ENCODE data around the gene HEG1.
A peak's percentile ranks its signal among the peaks of the same experiment; 100 is the strongest.

Gene HEG1

GRCh38 chr3:125017406-125017805, 38.4 kb downstream of the HEG1 start:
- no peak for DNase-seq (ENCODE audit: low read depth in 2 of 2, low spot score in 1 of 2)

DNA sequence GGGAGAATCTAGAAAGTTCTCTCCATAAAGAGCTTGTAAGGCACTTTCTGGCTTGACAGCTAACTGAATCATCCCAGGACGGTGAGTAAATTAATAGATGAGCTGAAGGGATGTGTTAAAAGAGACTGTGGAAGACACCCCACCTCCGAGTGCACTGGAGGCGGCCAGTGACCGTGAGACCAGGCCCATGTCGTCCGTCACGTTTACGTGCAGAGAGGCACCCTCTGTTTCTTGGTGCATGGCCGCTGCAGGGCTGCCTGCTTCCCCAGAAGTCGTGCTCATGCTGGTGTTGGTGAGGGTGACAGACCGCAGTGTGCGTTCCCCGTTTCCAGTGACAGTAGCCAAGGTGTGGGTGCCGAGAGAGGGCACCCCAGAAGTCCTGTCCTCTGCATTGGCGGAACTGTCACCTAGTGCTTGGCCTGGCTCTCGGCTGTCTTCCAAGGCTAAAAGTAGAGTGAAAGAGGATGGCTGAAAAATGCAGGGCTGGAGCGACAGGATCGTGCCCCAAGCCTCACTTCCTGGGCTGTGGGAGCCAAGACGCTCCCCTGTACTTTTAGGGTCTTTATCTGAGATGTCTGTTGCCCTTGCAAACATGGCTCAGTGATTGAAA, 41.1 kb downstream of the HEG1 start:
- DNase-seq (ENCODE audit: low read depth in 2 of 2, low spot score in 1 of 2), result no peak

DNA sequence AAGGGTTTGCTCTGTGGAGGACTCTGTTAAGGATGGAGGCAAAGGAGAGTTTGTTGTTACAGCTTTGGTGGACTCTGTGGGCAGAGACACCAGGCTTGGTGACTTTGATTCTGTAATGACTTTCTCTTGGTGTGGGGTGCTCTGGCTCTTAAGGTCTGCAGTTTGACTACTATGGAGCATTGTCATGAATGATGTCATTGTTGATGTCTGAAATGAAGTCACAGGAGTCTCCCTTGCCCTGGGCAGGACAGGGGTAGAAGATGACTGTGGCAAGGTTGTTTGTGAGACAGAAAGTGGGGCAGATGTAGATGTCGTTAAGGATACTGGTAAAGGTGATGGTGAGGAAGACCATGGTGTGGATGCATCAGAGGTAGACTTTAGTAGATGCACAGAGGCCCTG, 42.7 kb downstream of the HEG1 start:
- no peak for DNase-seq (ENCODE audit: low read depth in 2 of 2, low spot score in 1 of 2)

DNA sequence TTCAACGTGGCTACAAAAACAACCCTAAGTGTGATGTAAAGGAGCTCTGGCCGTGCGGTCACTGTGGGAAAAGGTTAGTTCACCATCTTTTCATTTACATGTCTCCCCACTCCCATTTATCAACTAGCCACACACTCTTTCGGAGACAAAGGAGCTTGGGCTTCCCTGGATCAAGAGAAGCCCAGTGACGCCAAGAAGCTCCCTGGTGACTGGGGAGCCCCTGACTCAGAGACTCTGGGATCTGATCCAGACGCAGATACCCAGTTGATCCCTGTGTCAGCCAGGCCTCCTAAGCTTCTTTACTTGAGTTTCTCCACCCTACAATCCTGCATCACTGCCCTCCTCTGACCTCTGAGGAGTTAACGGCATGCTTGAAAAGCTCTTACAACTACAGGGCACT, 43.9 kb downstream of the HEG1 start:
- DNase-seq (ENCODE audit: low read depth in 2 of 2, low spot score in 1 of 2), result no peak

GRCh38 chr3:125010393-125010792, 45.4 kb downstream of the HEG1 start:
- DNase-seq (ENCODE audit: low read depth in 2 of 2, low spot score in 1 of 2), result no peak

GRCh38 chr3:125008766-125009165, 47.0 kb downstream of the HEG1 start:
- no peak for DNase-seq (ENCODE audit: low read depth in 2 of 2, low spot score in 1 of 2)

- DNase-seq (ENCODE audit: low read depth in 2 of 2, low spot score in 1 of 2), result no peak
Measured at GRCh38 chr3:125006291-125006731, 49.5 kb downstream of the HEG1 start.

- no peak for DNase-seq (ENCODE audit: low read depth in 2 of 2, low spot score in 1 of 2)
Measured at GRCh38 chr3:125005676-125006075, 50.1 kb downstream of the HEG1 start.

GRCh38 chr3:125005222-125005621, 50.6 kb downstream of the HEG1 start:
- no peak for DNase-seq (ENCODE audit: low read depth in 2 of 2, low spot score in 1 of 2)

- DNase-seq (ENCODE audit: low read depth in 2 of 2, low spot score in 1 of 2), result no peak
Measured at GRCh38 chr3:125003859-125004595, 51.8 kb downstream of the HEG1 start.

DNA sequence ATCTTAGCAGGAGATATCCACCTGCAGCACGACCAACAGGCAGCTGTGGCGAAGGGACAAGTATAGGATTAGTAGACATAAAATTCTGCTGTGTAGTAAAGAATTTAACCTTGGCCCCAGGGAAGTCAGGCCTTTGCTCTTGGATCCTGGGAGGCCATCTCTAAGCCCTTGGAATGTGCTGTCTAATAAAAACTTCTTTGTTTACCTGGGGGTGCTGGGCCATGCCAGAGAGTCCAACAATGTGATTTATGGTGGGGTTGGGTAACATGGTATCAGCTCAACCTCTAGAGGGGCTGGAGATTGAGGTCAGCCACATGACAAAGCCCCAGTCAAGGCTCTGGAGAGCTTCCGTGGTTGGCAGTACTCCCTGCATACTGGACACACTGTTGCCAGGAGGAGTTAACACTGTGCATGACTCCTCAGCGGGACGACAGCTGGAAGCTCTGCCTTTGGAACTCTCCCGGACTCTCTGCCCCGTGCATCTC, 52.4 kb downstream of the HEG1 start:
- DNase-seq (ENCODE audit: low read depth in 2 of 2, low spot score in 1 of 2), result no peak

DNA sequence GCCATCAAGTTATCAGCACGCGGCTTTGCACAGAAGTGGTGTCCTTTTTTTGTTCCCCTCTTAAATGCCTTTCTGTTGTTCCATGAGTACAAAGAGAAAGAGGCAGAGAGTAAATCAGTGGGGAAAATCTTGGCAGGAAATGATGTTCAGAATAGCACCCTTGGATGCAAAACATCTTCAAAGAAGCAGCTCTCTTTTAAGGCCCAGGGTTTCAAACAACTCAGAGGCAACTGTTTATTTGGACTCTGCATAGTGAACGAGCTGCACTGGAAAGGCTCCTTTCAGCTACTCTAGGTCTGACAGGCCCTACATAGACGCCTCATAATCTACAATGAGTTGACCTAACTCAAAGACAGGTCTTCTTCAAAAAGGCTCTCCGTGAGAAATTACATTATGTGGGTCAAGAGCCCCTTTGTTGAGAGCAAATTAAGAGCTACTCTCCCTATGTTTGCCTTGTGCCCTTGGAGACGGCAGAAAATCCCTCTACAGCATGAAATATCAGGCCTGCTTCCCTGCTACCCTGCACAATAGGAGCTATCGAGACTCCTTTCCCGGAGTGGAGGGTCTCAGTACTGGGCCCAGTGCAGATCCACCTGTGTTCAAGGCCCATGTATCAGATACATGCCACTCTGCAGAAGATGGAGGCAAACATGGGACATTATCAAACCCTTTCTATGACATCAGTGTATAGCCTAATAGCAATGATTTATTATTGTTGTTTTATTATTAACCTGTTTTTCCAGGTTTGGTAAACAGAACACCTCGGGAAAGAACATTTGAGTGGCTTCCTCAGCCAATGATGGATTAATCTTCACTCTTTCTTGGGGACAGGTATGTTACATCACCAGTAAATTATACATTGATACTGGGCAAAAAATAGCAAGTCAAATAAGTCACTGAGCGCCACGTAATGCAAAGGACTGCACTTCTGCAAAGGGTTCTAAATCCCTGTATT, 53.1 kb downstream of the HEG1 start:
- no peak for DNase-seq (ENCODE audit: low read depth in 2 of 2, low spot score in 1 of 2)

- DNase-seq (ENCODE audit: low read depth in 2 of 2, low spot score in 1 of 2), result no peak
Measured at GRCh38 chr3:125001557-125002413, 54.0 kb downstream of the HEG1 start.

DNA sequence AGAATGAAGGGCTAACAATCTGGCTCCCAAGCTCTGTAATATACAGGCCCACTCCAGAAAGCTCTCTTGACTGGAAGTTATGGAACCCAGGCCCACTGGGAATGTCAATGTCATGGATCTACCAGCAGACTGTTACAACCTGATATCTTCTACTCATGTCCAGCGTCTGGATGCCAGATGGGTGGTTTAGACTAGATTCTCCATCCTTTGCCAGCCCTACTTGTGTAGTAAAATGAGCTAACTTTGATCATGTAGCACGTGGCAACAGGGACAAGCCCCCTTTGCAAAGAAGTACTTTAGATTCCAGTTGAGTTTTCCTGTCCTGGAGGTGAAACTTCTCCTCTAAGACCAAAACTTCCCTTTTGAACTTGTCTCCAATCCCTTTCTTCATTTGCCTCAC, 55.1 kb downstream of the HEG1 start:
- no peak for DNase-seq (ENCODE audit: low read depth in 2 of 2, low spot score in 1 of 2)

DNA sequence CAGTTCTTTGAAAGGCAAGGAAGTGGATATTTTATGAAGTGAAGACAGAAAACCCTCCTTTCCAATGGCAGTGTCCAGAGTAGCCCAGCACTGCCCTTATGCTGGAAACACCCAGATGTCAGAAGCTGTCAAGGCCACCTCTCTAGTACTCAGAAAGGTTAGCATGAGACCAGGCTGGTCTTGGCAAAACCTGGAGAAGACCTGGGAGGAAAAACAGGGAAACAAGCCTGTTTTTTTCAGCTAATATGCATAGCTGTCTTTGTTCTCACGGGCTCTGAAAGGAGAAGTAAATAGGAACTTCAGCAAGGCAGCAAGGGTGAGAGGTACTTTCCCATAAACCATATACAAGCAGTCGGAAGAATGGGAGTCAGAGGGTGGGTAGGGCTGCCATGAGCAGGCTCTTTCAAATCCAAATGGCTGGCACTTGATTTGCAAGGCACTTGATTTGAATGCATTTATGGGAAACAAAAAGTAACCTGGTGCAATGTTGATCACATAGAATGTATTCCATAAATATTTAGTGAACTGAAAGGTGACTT, 55.8 kb downstream of the HEG1 start:
- no peak for DNase-seq (ENCODE audit: low read depth in 2 of 2, low spot score in 1 of 2)

- DNase-seq (ENCODE audit: low read depth in 2 of 2, low spot score in 1 of 2), result no peak
Measured at GRCh38 chr3:124999317-124999716, 56.5 kb downstream of the HEG1 start.

DNA sequence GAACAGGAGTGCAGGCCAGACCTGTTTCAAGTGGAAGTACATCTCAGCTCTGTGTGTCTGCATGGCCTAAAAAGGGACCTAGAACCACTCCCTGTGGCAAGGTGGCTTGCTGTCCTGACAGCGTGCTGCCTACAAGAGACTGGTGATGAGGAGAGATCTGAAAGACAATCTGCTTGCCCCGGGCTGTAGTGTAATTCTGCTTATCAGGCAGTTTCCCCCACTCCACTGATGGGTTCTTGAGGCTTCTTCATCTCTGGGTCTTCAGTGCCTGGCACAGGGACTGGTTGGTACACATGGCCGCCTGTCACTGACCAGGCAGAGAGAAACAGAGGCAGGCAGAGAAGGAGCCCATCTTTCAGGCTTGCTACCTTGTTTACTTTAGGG, 57.6 kb downstream of the HEG1 start:
- DNase-seq (ENCODE audit: low read depth in 2 of 2, low spot score in 1 of 2), result no peak

DNA sequence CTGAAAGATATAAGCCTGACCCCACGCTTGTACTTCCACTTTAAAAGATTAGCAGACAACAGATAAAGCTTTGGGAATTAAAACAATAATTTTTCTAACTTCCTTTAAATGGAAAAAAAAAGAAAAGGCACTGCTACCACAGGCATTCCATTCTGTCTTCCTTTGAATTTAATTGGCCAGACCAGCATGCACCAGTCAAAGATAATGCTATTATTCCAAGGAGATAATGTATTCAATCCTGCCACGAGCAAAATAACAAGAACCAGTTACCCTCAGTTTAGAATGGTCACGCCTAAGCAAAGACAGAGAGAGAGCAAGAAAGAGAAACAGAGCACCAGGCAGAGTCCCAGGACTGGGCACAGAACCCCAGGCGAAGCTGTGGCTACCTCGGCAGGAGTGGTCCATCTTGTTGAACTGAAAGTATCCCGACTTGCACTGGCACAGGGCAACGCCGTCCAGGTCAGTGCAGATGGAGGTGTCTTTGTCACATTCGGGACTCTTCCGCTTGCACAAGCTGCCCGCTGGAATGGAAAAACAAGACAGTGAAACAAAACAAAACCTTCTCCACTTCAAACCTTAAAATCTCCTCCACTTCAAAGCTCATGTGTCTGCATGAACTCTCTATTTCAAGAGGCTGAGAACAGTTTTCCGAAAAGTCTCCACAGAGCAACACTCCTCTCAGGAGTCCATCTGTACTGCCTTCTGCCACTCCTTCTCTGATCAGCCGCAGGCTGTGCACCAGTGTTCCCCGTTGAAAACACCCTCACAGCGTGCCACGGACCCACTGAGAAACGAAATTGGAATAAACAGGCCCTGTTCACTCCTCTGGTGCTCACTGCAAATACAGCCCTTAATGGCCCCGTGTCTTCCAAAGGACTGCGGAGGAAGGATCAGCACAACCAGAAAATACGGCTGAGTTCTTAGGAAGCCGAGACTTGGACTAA, 58.2 kb downstream of the HEG1 start:
- no peak for DNase-seq (ENCODE audit: low read depth in 2 of 2, low spot score in 1 of 2)

- DNase-seq (ENCODE audit: low read depth in 2 of 2, low spot score in 1 of 2), result peak in 1 of 2 donors; percentile 2
Measured at GRCh38 chr3:124995460-124995994, 60.3 kb downstream of the HEG1 start.

Measured in stimulated activated CD8-positive, alpha-beta memory T cell treated with anti-CD3 and anti-CD28 coated beads, Interleukin-4, amount 100 ng/mL, for 4 hours (primary cell).